Stimulated activated naive CD4-positive, alpha-beta T cell treated with Interleukin-2 at 50 U/mL for 16 hours (primary cell): Measurements from ENCODE around the gene TAOK1.

ENCODE experiments used
- DNase-seq: peaks from one replicate; lab custom pipeline; 2025; lab: John Stamatoyannopoulos, UW

Gene TAOK1

DNA sequence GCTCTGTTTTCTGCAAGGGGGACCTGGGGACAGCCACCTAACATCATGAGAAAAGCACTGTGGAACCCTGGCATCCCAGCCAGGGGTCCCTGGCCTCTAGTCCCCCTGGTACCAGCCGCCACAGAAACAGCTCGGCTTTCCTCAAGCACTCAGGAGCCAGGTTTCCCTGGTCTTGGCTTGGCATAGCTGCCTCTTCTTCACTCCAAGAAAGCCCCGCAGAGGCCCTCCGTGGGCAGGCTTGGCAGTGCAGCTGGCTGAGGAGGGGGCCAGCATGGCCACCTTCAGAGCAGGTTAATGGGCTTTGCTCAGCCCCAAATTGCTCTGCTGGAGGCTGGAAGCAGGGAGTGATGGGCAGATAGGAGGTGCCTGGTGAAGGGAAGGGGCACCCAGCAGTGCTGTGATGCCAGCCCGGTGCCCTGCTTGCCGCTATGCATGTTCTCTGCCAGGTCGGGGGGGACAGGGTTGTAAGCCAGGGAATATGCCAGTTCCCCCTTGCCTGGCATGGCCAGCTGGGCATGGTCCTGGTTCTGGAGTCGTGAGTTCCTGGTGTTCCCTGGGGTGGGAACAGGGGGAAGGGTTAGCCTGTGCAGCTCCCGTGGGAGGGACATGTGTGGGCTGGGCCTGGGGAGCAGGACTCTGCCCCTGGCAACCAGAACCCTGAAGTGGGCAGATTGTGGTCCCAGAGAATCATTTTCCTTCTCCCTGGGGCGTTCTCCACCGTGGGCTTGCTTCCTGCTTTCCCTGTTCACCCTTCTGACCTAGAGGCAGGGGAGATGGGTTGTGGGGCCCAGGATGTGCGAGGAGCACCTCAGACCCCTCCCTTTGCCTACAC, 206.0 kb downstream of the TAOK1 start:
- no peak for DNase-seq

DNA sequence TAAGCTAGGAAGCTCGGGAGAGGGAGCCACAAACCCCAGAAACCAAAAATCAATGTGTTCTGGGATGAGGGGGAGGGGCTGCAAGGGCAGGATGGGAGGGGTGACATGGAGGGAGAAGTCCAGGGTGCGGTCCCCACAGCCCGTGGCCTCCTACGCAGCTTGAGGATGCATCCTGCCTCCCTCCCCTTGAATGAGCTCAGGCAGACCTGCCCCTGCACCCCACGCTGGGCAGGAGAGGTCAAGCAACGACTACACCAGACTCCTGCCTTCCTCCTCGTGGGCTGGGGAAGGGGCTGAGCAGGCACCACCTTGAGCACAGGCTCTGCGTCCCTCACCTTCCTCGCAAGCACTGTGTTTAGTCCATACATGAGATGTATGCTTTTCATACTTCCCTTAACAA, 206.6 kb downstream of the TAOK1 start:
- DNase-seq: no peak

DNA sequence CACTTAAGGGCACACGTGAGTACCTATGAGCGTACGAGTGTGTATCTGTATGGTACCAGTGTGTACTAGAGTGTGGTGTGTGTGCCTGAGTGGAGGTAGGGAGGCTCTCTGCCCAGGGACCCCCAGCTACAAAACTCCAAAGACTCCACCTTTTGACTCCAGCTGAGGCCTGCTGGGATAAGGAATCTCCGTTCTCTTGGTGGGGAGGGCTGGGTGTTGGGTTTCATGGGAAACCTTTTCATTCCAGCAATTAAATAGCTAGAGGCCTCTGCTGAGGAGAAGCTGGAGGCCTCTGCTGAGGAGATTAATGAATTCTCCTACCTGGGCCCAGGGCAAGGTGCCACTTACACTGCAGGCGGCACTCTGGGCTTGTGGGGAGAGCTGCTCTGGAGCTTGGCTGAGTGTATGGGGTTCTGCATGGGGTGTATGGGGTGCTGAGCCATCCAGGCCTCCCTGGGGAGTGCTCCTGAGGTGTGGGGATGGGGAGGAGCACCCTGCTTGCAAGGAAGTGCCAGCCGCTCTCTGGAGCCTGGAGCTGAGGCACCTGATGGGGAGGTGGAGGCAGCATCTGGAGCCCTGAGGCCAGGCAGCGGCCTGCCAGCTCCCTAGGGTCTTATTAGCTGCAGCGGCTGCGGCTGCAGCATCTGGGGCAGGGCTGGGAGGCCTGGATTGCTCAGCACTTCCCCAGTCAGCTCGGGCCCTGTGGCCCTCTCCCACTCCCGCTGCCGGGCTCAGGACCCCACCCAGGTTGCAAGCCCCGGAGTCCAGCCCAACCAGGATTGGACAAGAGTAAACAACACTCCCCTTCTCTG, 207.4 kb downstream of the TAOK1 start:
- no peak for DNase-seq
